Upper lobe of left lung (tissue), 6 donors: ENCODE measurements around the gene ASNSD1. TPM values are rescaled to one million over a fixed set of nuclear protein-coding genes. Genes with fewer than 3 reads are reported as not detected.
A peak's percentile ranks its signal among the peaks of the same experiment; 100 is the strongest.

Source experiments
- ATAC-seq, 2 donors: fragments of 200-7000 bp; cut with Tn5 transposase; one replicate each; pipeline ENCODE4 v1.9.1; 2022; ENCODE audit warnings: mild to moderate bottlenecking in 2 of 2, moderate library complexity in 2 of 2; ENCODE audit not compliant: low FRiP score in 2 of 2
- DNase-seq, 2 donors: peaks; one replicate each; pipeline ENCODE4 v3.0.0-alpha.2; 2019 to 2020
- H3K27ac ChIP-seq, 4 donors: fragments of 200-600 bp; sonication (generic); one replicate each; pipeline ENCODE4 v1.5.1; 2016 to 2019
- H3K27me3 ChIP-seq, 4 donors: fragments of 200-600 bp; sonication (generic); one replicate each; pipeline ENCODE4 v1.5.1; 2017 to 2019
- H3K36me3 ChIP-seq, 4 donors: fragments of 200-600 bp; sonication (generic); one replicate each; pipeline ENCODE4 v1.5.1; 2016 to 2019
- H3K4me1 ChIP-seq, 4 donors: fragments of 200-600 bp; sonication (generic); one replicate each; pipeline ENCODE4 v1.5.1; 2018 to 2019
- H3K4me3 ChIP-seq, 4 donors: fragments of 200-600 bp; sonication (generic); one replicate each; pipeline ENCODE4 v1.5.1; 2017 to 2019; ENCODE audit warnings: mild to moderate bottlenecking in 2 of 4, moderate library complexity in 1 of 4
- H3K9me3 ChIP-seq, 4 donors: fragments of 200-600 bp; sonication (generic); one replicate each; pipeline ENCODE4 v1.5.1; 2018 to 2019
- CTCF ChIP-seq, 6 experiments: fragments of 450-650 bp in 4 of 6; fragments of 200-600 bp in 2 of 6; sonication (generic) in 2 of 6; IDR thresholded peaks; one replicate each; pipeline ENCODE4 v1.5.1; 2016 to 2019; ENCODE audit warnings: antibody characterized with exemption in 6 of 6
- EP300 ChIP-seq, 4 donors: sonication (generic); formaldehyde crosslinking; IDR thresholded peaks; one replicate each; pipeline ENCODE4 v1.5.1; 2017; ENCODE audit warnings: antibody characterized with exemption in 4 of 4, control low read depth in 2 of 4
- POLR2A ChIP-seq, 4 donors: fragments of 450-650 bp; IDR thresholded peaks; one replicate each; pipeline ENCODE4 v1.5.1; 2016 to 2017; ENCODE audit warnings: antibody characterized with exemption in 4 of 4, mild to moderate bottlenecking in 2 of 4
- POLR2AphosphoS5 ChIP-seq, 2 donors: sonication (generic); formaldehyde crosslinking; IDR thresholded peaks; one replicate each; pipeline ENCODE4 v1.5.1; 2017; ENCODE audit warnings: antibody characterized with exemption in 2 of 2
- WGBS, 2 donors: methylation state at CpG; one replicate each; pipeline ENCODE4 v1.1.5; 2017 to 2018; 5-methylcytosine and 5-hydroxymethylcytosine counted together
- total RNA-seq, 6 donors: library from RNA; depleted of rRNA in 4 of 6; stranded (reverse); fragments of >200 nt in 4 of 6; gene quantifications; one replicate each; pipeline versions ENCODE4 v1.1.0 to v1.2.1, GENCODE V29; 2016 to 2021
- donor health status: DM: no; HTN: no; CAD: no; lungs with moderate emphysema.
- donor health status: DM: no; HTN: yes; CAD: no; lungs with severe emphysema.

ASNSD1 gene
- total RNA-seq = 10 to 100 TPM; 29.5 to 49.6 (median 34.3) TPM

- peak within 1 kb of the TSS; percentile 66 to 90 (median 82) for H3K4me3 ChIP-seq
- peaks cover 25 to 50% (median 32%) of the 10 kb centered on the region in 4 donors for H3K4me1 ChIP-seq
- no peaks in the 10 kb centered on the region for H3K9me3 ChIP-seq
- ATAC-seq (peak; percentile 98), DNase-seq (peak; percentile 97 to 99)
- no peaks in the 10 kb centered on the region for H3K27me3 ChIP-seq
- peak in 1 of 4 donors; percentile 28 for TF ChIP-seq EP300 (IDR thresholded peaks at IDR 0.05)
- TF ChIP-seq POLR2A (IDR thresholded peaks at IDR 0.05) = peak in 3 of 4 donors; percentile 83 to 91 (median 87)
- peak; percentile 83 to 99 (median 97) for TF ChIP-seq CTCF (IDR thresholded peaks at IDR 0.05)
- TF ChIP-seq POLR2AphosphoS5 (IDR thresholded peaks at IDR 0.05) = peak; percentile 93 to 98
- 0% methylated on average over 34 to 45 of the region's 46 CpGs for WGBS, 2 donors
- peaks cover 0 to 13% (median 3%) of the 10 kb centered on the region in 4 donors for H3K36me3 ChIP-seq
- H3K27ac ChIP-seq = peak within 1 kb of the TSS; percentile 80 to 97 (median 88)
These were observed at the start of gene ASNSD1 for GRCh38 chr2:189661148-189661956. Gene ASNSD1, plus strand, starts transcription at chr2:189661459. Its CDS starts 4,674 bp downstream, at chr2:189666133.

DNA sequence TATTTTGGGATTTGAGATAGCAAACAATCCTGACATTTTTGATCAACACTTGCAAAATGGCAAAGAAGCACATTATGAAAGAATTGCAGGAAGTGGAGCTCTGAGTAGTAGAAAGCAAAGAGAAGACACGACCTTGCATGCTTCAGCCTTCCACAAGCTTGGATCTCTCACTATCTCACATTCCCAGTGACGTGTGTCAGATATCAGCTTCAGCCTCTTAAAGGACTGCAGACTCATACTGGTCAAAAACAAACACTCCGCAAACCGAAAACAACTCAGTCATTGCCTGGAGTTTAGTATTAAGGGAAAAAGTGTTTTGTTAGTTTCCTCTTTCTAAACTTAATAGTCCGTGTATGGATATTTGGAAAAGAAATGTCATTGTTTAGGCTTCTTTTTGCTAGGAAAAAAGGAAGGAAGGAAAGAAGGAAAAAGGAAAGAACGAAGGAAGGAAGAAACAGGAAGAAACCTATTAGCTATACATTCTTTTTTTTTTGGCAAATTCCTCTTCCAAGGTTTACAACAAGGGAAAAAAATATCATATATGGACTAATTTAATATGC, 48.1 kb upstream of the ASNSD1 start:
- peak overlapping the region; percentile 52 to 83 (median 66) for H3K27ac ChIP-seq
- DNase-seq = peak in 1 of 2 donors; percentile 52
- ATAC-seq = peak; percentile 89

GRCh38 chr2:189613650-189614420, 47.4 kb upstream of the ASNSD1 start:
- TF ChIP-seq EP300 (IDR thresholded peaks at IDR 0.05) (no peak), POLR2A (IDR thresholded peaks at IDR 0.05) (no peak), CTCF (IDR thresholded peaks at IDR 0.05) (no peak), POLR2AphosphoS5 (IDR thresholded peaks at IDR 0.05) (no peak)
- Histone ChIP-seq H3K27me3 (no peaks in the 10 kb centered on the region), H3K9me3 (no peaks in the 10 kb centered on the region), H3K36me3 (no peaks in the 10 kb centered on the region), H3K4me1 (peaks cover 17 to 42% (median 23%) of the 10 kb centered on the region in 4 donors), H3K4me3 (peak overlapping the region in 2 of 4 donors; percentile 18 to 28), H3K27ac (peak overlapping the region; percentile 52 to 83 (median 66))
- 32 to 34% methylated on average over 2 of the region's 2 CpGs for WGBS, 2 donors
- no peak for DNase-seq
- peak; percentile 57 to 81 for ATAC-seq

More for the DNA sequence above, 48.1 kb upstream of the ASNSD1 start:
- no peaks in the 10 kb centered on the region for H3K27me3 ChIP-seq
- H3K4me3 ChIP-seq = peak overlapping the region in 2 of 4 donors; percentile 18 to 28
- H3K9me3 ChIP-seq = no peaks in the 10 kb centered on the region
- TF ChIP-seq POLR2AphosphoS5 (IDR thresholded peaks at IDR 0.05) = peak; percentile 49 to 65
- TF ChIP-seq POLR2A (IDR thresholded peaks at IDR 0.05) = no peak
- peak in 2 of 4 donors; percentile 26 to 27 for TF ChIP-seq EP300 (IDR thresholded peaks at IDR 0.05)
- TF ChIP-seq CTCF (IDR thresholded peaks at IDR 0.05) = no peak
- no peaks in the 10 kb centered on the region for H3K36me3 ChIP-seq
- peaks cover 17 to 43% (median 23%) of the 10 kb centered on the region in 4 donors for H3K4me1 ChIP-seq
- 5 to 6% methylated on average over 6 of the region's 6 CpGs for WGBS, 2 donors

- Histone ChIP-seq H3K27me3 (no peaks in the 10 kb centered on the region), H3K4me3 (no peak overlapping the region), H3K27ac (no peak overlapping the region), H3K36me3 (no peaks in the 10 kb centered on the region), H3K9me3 (no peaks in the 10 kb centered on the region), H3K4me1 (peaks cover 17 to 35% (median 23%) of the 10 kb centered on the region in 4 donors)
- DNase-seq (no peak), ATAC-seq (no peak)
- no peak for TF ChIP-seq CTCF (IDR thresholded peaks at IDR 0.05)
- no peak for TF ChIP-seq POLR2AphosphoS5 (IDR thresholded peaks at IDR 0.05)
- no peak for TF ChIP-seq EP300 (IDR thresholded peaks at IDR 0.05)
- TF ChIP-seq POLR2A (IDR thresholded peaks at IDR 0.05) = no peak
- 82 to 91% methylated on average over 4 of the region's 4 CpGs for WGBS, 2 donors
These were observed 46.7 kb upstream of the ASNSD1 start for GRCh38 chr2:189614585-189614984.
